Natural killer cell treated with Interleukin-12 subunit alpha and Interleukin-12 subunit beta and Interleukin-15 and Interleukin-18, amount 100 ng/mL, for 72 hours (primary cell): Measurements from ENCODE around the gene WDR46. TPM values are rescaled to one million over a fixed set of nuclear protein-coding genes. Genes with fewer than 3 reads are reported as not detected.

Experiments
- ATAC-seq, 2 donors: fragments of 150-1000 bp; cut with Tn5 transposase in 1 of 2; sonication (Bioruptor Pico), chemical (Tn5 transposase) in 1 of 2; 2 replicates each; pipeline ENCODE4 v1.10.0; 2021
- DNase-seq: peaks from one replicate; pipeline ENCODE4 v3.0.0; 2022; ENCODE audit warnings: low spot score
- H3K27ac Mint-ChIP-seq, 2 donors: 1 replicate in 1 of 2; 2 replicates in 1 of 2; pipeline ENCODE4 v1.8.0; 2022; ENCODE audit warnings: mixed read lengths in 2 of 2, mild to moderate bottlenecking in 1 of 2, moderate library complexity in 1 of 2
- H3K27me3 Mint-ChIP-seq, 2 donors: 1 replicate in 1 of 2; 2 replicates in 1 of 2; pipeline ENCODE4 v1.8.0; 2022; ENCODE audit warnings: mixed read lengths in 2 of 2
- H3K36me3 Mint-ChIP-seq: one replicate; pipeline ENCODE4 v1.8.0; 2022; ENCODE audit warnings: mixed read lengths
- H3K4me1 Mint-ChIP-seq, 2 donors: 1 replicate in 1 of 2; 2 replicates in 1 of 2; pipeline ENCODE4 v1.8.0; 2022; ENCODE audit warnings: low read depth in 2 of 2, mixed read lengths in 2 of 2, mild to moderate bottlenecking in 1 of 2
- H3K4me3 Mint-ChIP-seq: one replicate; pipeline ENCODE4 v1.8.0; 2022; ENCODE audit warnings: mixed read lengths
- H3K9me3 Mint-ChIP-seq: 2 replicates; pipeline ENCODE4 v1.8.0; 2022; ENCODE audit warnings: mixed read lengths
- total RNA-seq, 2 donors: library from RNA; stranded (reverse); gene quantifications; one replicate each; pipeline ENCODE4 v1.2.3, GENCODE V29; 2022

Gene WDR46
- total RNA-seq, 2 donors from 2014 or later: 81.8 to 148 TPM

DNA sequence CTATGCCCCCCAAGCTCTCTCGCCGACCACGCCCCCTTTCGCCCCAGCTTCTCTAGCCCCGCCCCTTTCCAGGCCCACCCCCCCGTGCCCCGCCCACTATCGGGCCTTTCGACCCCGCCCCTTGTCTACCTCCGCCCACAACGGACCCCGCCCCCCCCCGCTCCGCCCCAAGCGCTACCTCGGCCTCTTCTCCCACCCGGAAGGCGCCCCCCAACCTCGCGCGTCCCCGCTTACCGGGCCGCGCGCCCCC is 28.3 kb upstream of the WDR46 start:
- Mint-ChIP-seq H3K4me3 (peak overlapping the region; percentile 96), H3K27me3 (no peaks in the 10 kb centered on the region), H3K4me1 (peaks cover 65 to 70% of the 10 kb centered on the region in 2 donors), H3K27ac (peak overlapping the region; percentile 99), H3K36me3 (peaks cover 30% of the 10 kb centered on the region), H3K9me3 (no peaks in the 10 kb centered on the region)
- no peak for DNase-seq
- no peak for ATAC-seq

DNA sequence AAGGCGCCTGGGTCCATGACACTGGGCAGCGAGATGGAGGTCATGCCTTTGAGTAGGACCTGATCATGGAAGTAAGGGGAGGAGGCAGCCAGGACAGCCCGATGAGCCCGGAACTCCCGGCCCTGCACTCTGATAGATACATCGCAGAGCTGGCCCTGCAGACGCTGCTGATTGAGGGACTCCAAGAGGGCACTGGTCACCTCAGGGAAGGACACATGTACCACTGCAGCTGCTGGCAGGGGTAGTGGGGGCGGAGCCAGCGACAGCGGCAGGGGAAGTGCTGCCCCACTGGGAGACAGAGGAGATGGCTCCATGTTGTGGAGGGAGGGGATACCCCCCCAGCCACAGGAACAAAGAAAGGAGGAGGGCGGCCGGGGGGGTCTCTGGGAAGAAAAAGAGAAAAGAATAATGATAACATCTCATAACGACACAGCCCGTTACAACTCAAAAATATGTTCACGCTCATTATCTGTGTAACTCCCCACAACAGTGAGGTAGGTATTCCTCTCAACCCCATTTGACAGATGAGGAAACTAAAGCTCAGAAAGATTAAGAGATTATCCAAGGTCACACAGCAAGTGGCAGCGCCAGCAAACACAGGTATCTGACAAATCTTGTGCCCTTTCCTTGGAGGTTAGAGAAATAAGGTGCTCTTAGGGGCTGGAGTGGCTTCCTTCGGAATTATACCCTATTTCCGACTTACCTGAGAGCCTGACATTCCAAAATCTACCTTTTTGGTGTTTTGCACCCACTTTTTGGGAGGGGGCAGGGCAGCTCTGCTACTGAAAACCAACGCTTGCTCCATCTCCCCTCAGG is 27.8 kb upstream of the WDR46 start:
- H3K9me3 Mint-ChIP-seq: no peaks in the 10 kb centered on the region
- peaks cover 25% of the 10 kb centered on the region for H3K36me3 Mint-ChIP-seq
- H3K4me3 Mint-ChIP-seq: peak overlapping the region; percentile 96
- no peaks in the 10 kb centered on the region for H3K27me3 Mint-ChIP-seq
- H3K4me1 Mint-ChIP-seq: peaks cover 65 to 71% of the 10 kb centered on the region in 2 donors
- DNase-seq (peak; percentile 56), ATAC-seq (no peak)
- H3K27ac Mint-ChIP-seq: peak overlapping the region in 1 of 2 donors; percentile 95

DNA sequence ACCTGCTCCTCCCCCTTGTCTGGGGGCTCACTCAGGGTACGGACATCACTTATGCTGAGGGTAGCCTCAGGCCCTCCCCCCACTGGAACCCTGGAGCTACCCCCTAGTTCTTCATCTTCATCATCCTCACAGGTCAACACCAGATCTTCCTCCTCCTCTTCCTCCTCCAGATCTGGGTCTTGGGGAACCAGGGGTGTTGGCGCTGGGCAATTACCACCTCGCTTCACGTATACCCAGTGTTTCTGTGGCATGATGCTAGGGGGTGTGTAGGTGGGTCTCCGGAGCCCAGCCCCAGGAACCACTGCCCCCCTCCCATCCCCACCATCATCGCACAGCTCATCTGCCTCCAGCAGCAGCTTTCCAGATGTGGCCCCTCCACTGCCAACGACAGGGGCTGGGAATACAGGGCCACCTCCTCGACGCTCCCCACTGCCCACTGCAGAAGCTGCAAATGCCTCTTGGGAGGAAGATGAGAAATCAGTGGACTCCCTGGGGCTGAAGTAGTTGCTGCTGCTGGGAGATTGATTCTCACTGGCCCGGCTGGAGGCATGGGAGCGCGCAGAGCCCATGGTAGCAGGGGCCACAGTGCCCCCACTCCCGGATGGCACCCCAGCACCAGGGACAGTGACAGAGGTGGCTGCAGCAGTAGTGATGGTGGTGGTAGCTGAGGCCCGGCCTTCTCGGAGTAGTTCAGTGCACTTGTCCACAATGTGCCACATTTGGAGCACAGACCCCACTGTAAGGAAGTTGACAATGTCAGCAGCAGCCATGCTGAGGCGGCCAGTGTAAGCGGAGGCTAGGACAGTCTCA is 27.0 kb upstream of the WDR46 start:
- H3K27me3 Mint-ChIP-seq: no peaks in the 10 kb centered on the region
- peak overlapping the region; percentile 95 to 97 for H3K27ac Mint-ChIP-seq
- H3K4me1 Mint-ChIP-seq: peaks cover 62 to 70% of the 10 kb centered on the region in 2 donors
- peak overlapping the region; percentile 96 for H3K4me3 Mint-ChIP-seq
- H3K36me3 Mint-ChIP-seq: peaks cover 25% of the 10 kb centered on the region
- ATAC-seq (no peak), DNase-seq (no peak)
- no peaks in the 10 kb centered on the region for H3K9me3 Mint-ChIP-seq

DNA sequence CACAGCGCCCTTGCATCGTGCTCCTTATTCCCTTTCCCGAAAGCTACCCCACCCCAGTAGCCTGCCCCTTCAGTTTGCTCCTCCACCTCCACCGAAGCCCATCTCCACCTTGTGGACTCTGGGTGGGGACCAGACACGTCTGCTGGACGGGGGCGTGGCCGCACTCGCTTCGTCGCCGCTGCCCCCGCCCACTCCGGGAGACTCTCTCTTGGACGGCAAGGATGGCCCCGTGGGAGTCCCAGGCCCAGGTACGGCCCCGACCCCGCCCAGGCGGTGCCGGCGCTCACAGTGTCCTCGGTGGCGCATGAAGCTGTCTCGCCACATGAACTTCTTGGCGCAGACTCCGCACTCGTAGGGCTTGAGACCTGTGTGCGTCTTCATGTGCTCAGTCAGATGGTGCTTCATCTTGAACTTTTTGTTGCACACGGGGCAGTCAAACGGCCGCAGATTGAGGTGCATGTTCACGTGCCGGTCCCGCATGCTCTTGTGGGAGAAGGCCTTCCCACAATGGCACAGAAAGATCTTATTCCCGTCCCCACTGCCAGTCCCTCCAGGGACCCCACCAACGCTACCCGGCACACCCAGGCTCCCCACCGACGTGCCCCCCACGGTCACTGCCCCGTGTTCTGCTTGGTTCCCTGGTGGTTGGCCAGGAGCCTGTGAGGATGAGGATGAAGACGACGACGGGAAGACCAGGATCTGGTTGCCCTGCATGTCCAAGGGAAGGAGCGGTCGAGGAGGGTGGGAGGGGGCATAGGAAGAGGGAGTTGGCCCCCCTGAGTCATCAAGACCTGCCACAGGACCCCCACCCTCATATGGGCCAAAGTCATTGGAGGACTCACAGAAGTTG is 26.1 kb upstream of the WDR46 start:
- H3K4me3 Mint-ChIP-seq: peak overlapping the region; percentile 97
- peak overlapping the region; percentile 95 to 97 for H3K27ac Mint-ChIP-seq
- no peak for ATAC-seq
- H3K27me3 Mint-ChIP-seq: no peaks in the 10 kb centered on the region
- DNase-seq: peak; percentile 66
- no peaks in the 10 kb centered on the region for H3K9me3 Mint-ChIP-seq
- peaks cover 56 to 64% of the 10 kb centered on the region in 2 donors for H3K4me1 Mint-ChIP-seq
- H3K36me3 Mint-ChIP-seq: peaks cover 20% of the 10 kb centered on the region

DNA sequence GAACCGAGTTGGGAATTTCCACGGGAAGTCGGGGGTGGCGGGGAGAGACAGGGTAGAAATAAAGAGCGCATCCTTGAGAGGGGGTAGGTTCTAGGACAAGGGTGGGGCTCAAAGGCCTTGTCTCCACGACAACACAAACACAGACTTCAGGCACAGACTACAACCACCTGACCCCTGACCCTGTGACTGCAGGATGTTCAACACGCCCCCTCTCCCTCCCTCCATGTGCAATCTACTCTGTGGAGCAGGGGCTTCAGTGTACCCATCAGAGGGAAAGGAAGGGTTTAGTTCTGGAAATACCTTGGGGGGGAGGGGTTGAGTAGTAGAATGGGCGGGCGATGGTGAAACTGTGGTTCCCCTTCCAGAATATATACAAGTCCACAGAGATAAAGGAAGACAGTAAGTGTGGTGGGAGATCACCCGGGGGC is 25.5 kb upstream of the WDR46 start:
- Mint-ChIP-seq H3K4me1 (peaks cover 50 to 58% of the 10 kb centered on the region in 2 donors), H3K27me3 (no peaks in the 10 kb centered on the region), H3K4me3 (peak overlapping the region; percentile 97), H3K9me3 (no peaks in the 10 kb centered on the region), H3K36me3 (peaks cover 14% of the 10 kb centered on the region), H3K27ac (peak overlapping the region; percentile 95 to 97)
- peak; percentile 44 to 50 for ATAC-seq
- peak; percentile 82 for DNase-seq

DNA sequence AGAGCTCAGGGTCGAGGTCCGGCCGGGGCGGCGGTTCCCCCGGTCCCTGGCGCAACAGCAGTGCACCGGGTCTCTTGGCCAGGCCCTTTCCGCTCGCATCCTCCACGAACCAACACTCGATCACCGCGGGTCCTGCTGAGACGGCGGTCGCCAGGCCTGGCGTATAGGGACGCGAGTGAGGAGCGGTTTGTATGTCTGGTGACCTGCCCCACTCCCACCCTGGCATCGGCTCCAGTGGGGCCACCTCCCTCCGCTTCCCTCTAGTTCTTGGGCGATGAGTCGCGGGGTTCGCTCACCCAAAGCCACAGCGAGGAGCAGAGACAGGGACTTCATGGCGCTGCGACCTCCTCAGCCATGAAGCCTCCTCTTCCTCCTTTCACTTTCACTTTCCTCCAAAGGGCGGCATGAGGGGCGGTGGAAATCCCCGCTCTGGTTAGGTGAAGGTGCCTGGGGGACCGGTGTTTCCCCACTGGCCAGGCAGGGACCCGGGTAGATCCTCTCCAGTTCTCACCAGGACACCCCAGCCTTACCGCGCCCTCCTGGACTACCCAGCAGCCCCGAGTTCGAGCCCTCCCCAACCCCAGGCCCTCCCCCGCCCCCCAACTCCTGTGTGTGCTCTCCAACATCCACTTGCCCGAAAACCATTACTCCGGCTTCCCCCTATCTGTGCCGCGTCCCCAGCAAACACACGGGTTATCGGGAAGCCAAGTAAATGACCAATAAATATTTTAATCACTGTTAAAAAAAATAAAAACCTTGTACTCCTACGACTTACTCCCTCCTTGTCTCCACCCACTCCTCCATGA is 24.9 kb upstream of the WDR46 start, which contains the start of gene TAPBP:
Gene TAPBP (minus strand): TSS at position 370 of the 806 bp plus-strand sequence. CDS start 37 bp downstream, at position 333.
- peak; percentile 93 for DNase-seq
- peak within 1 kb of the TSS; percentile 97 for H3K4me3 Mint-ChIP-seq
- H3K36me3 Mint-ChIP-seq: peaks cover 10% of the 10 kb centered on the region
- no peaks in the 10 kb centered on the region for H3K27me3 Mint-ChIP-seq
- no peaks in the 10 kb centered on the region for H3K9me3 Mint-ChIP-seq
- H3K4me1 Mint-ChIP-seq: peaks cover 44 to 51% of the 10 kb centered on the region in 2 donors
- H3K27ac Mint-ChIP-seq: peak within 1 kb of the TSS; percentile 95 to 97
- peak; percentile 68 to 78 for ATAC-seq

DNA sequence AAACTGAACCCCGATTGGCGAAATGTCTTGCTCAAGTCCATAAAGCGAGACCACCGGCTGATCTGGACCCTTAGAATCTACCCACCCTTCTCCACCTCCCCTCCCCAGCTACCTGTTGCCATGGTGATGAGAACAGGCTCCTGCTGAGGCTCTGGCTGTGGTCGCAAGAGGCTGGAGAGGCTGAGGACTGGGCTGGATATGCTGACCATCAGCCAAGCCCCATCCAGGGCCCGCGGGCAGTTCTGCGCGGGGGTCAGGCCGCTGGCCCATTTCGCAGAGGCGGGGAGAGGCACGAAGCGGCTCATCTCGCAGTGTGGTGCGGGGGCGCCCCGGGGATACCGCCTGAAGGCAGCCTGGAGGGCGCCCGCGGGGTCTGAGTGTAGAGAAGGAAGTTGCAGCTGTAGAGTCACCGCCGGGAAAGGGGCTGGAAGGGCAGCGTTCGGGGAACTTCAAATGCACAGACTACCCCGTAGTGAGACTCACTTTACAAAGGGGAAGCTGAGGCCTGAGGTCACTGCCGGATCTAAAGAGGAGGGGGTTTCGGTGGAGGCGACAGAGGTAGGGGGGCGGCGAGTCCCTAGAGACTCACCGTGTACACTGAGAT is 24.2 kb upstream of the WDR46 start:
- peak; percentile 2 to 31 for ATAC-seq
- Mint-ChIP-seq H3K9me3 (no peaks in the 10 kb centered on the region), H3K4me1 (peaks cover 44 to 49% of the 10 kb centered on the region in 2 donors), H3K27me3 (no peaks in the 10 kb centered on the region), H3K27ac (peak overlapping the region; percentile 95 to 97), H3K36me3 (peaks cover 9% of the 10 kb centered on the region), H3K4me3 (peak overlapping the region; percentile 97)
- peak; percentile 77 for DNase-seq

DNA sequence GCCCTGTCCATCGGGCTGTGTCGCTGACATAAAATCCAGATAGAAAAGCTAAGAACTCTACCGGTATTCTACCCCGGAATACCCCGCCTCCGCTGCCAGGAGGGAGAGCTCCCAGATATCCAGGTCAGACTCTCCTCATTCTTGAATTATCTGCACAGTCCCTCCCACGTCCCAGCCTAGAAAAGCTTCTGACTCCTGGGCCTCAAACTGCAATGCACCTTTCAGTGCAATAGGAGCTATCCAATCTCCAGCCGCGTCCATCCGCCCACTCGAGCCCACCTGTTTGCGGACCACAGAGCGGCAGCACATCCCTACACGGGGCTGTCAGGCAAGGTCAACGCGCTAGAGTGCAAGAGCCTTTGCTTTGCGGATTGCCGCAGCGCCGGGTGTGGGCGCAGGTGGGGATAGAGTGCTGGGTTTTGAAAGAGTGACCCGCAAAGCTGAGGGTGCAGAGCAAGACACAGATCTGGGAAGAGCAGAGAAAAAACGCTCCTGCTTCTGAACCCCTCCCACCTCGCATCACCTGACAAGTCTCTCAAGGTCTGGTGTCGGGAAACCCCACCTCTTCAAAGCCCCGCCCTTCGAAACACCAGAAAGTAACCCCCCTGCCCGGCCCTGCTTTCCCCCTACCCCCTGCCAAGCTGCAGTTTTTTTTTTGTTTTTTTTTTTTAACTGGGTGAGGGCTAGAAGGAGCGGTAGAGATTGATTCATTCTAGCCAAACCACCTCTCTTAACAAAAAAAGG is 23.5 kb upstream of the WDR46 start:
- H3K4me3 Mint-ChIP-seq: peak overlapping the region; percentile 97
- peaks cover 7% of the 10 kb centered on the region for H3K36me3 Mint-ChIP-seq
- H3K27me3 Mint-ChIP-seq: no peaks in the 10 kb centered on the region
- H3K9me3 Mint-ChIP-seq: no peaks in the 10 kb centered on the region
- peaks cover 38 to 44% of the 10 kb centered on the region in 2 donors for H3K4me1 Mint-ChIP-seq
- DNase-seq: peak; percentile 83
- H3K27ac Mint-ChIP-seq: peak overlapping the region; percentile 95 to 97
- peak; percentile 29 to 47 for ATAC-seq

DNA sequence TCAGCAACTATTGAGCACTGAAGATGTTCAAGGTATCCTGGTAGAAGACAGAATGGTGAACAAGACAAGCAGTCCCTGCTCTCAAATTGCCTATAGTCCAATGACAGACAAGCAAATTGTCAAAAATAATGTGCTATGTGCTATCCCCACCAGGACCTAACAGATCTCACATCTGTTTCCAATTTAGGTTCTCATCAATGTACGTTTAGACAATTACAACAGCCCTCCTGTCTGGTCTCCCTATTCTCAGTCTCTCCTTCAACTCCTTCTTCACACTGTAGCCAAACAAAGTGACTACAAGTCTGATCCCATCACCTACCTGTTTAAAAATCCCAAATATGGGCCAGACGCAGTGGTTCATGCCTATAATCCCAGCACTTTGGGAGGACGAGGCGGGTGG is 17.3 kb upstream of the WDR46 start:
- no peaks in the 10 kb centered on the region for H3K27me3 Mint-ChIP-seq
- H3K4me3 Mint-ChIP-seq: no peak overlapping the region
- ATAC-seq (no peak), DNase-seq (no peak)
- peaks cover 16% of the 10 kb centered on the region for H3K36me3 Mint-ChIP-seq
- H3K9me3 Mint-ChIP-seq: no peaks in the 10 kb centered on the region
- peaks cover 22 to 35% of the 10 kb centered on the region in 2 donors for H3K4me1 Mint-ChIP-seq
- H3K27ac Mint-ChIP-seq: peak overlapping the region in 1 of 2 donors; percentile 34

DNA sequence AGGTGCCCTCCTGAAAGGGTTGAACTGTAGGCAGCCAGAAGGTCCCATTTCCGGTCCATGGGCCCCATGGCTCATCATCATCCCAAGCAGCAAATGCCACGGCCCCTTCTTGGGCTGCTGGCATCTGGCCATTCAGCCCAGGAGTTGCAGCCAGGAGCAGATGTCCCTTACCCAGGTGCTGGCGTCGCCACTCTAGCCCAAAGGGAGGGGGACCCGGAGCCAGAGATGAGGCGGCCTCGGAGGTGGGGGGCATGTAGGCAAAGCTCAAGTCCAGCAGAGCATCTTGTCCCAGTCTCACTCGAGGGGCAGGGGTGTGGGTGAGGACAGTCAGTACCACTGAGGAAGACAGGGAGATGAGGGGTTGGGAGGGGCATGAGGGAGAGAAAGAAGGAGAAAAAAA is 16.0 kb upstream of the WDR46 start:
- DNase-seq (no peak), ATAC-seq (no peak)
- peak overlapping the region in 1 of 2 donors; percentile 81 for H3K27ac Mint-ChIP-seq
- no peaks in the 10 kb centered on the region for H3K9me3 Mint-ChIP-seq
- peaks cover 26 to 37% of the 10 kb centered on the region in 2 donors for H3K4me1 Mint-ChIP-seq
- H3K27me3 Mint-ChIP-seq: no peaks in the 10 kb centered on the region
- no peak overlapping the region for H3K4me3 Mint-ChIP-seq
- peaks cover 17% of the 10 kb centered on the region for H3K36me3 Mint-ChIP-seq

DNA sequence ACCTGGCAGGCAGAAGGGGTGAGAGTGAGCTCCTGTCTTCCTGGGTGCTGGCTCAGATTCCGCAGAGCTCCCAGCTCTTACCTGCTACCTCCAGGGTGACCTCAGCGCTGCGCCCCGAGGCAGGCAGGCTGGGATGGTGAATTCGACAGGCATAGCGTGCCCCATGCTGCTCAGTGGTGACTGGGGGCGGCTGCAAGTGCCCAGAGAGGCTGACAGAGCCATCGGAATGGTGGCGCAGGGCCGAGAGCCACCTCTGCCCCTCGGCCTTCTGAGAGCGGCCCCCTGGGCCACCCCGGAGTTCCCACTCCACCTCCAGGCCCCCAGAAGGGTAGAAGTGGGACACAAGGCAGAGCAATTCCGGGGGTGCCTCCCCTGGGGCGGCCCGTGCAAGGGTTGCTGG is 15.2 kb upstream of the WDR46 start:
- DNase-seq (peak; percentile 41), ATAC-seq (no peak)
- Mint-ChIP-seq H3K36me3 (peaks cover 22% of the 10 kb centered on the region), H3K4me1 (peaks cover 35 to 46% of the 10 kb centered on the region in 2 donors), H3K4me3 (no peak overlapping the region), H3K27me3 (no peaks in the 10 kb centered on the region), H3K9me3 (no peaks in the 10 kb centered on the region), H3K27ac (peak overlapping the region in 1 of 2 donors; percentile 81)

DNA sequence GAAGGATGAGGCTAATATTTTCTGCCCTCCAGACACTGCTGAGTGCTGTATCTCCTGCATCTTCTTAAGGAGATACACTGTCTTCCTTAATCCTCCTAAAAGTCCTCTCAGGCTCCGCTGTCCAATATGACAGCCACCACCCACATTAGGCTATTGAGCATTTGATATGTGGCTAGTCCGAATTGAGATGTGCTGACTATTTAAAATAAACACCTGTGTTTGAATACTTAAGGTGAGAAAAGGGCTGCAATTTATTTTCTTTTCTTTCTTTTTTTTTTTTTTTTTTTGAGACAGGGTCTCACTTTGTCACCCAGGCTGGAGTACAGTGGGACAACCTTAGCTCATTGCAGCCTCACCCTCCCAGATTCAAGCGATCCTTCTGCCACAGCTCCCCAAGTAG is 12.8 kb upstream of the WDR46 start:
- ATAC-seq (no peak), DNase-seq (no peak)
- Mint-ChIP-seq H3K9me3 (no peaks in the 10 kb centered on the region), H3K4me3 (no peak overlapping the region), H3K36me3 (peaks cover 15% of the 10 kb centered on the region), H3K27me3 (no peaks in the 10 kb centered on the region), H3K27ac (peak overlapping the region in 1 of 2 donors; percentile 99), H3K4me1 (peaks cover 36 to 49% of the 10 kb centered on the region in 2 donors)
